Measurements from ENCODE around the gene PRR5L.
A peak's percentile ranks its signal among the peaks of the same experiment; 100 is the strongest.
"Not testable (repeated sequence)": the region's sequence is repeated elsewhere in the genome, so short reads cannot be mapped to it uniquely, and the experiment has no call there.

PRR5L gene

GRCh38 chr11:36469881-36470802 lies 174.1 kb downstream of the PRR5L start:
- no peak for DNase-seq

- no peak for DNase-seq
Measured at GRCh38 chr11:36471577-36471976, 175.5 kb downstream of the PRR5L start.

GRCh38 chr11:36475192-36475591 lies 179.1 kb downstream of the PRR5L start:
- no peak for DNase-seq

GRCh38 chr11:36478700-36479329 lies 182.7 kb downstream of the PRR5L start:
- peak; percentile 19 for DNase-seq

- DNase-seq = no peak
Measured at GRCh38 chr11:36480833-36481232, 184.7 kb downstream of the PRR5L start.

GRCh38 chr11:36483042-36483441 lies 187.0 kb downstream of the PRR5L start:
- DNase-seq = not testable (repeated sequence)

- no peak for DNase-seq
Measured at GRCh38 chr11:36485298-36486002, 189.4 kb downstream of the PRR5L start.

GRCh38 chr11:36487619-36488018 lies 191.5 kb downstream of the PRR5L start:
- DNase-seq = no peak

GRCh38 chr11:36488096-36488495 lies 192.0 kb downstream of the PRR5L start:
- no peak for DNase-seq

- DNase-seq = no peak
Measured at GRCh38 chr11:36490026-36490806, 194.1 kb downstream of the PRR5L start.

- DNase-seq = no peak
Measured at GRCh38 chr11:36492724-36493304, 196.7 kb downstream of the PRR5L start.

GRCh38 chr11:36493332-36493731 lies 197.2 kb downstream of the PRR5L start:
- no peak for DNase-seq

- no peak for DNase-seq
Measured at GRCh38 chr11:36498721-36499120, 202.6 kb downstream of the PRR5L start.

GRCh38 chr11:36499315-36499714 lies 203.2 kb downstream of the PRR5L start:
- DNase-seq = no peak

- no peak for DNase-seq
Measured at GRCh38 chr11:36500315-36500721, 204.2 kb downstream of the PRR5L start.

GRCh38 chr11:36501236-36501635 lies 205.1 kb downstream of the PRR5L start:
- DNase-seq = no peak

GRCh38 chr11:36507824-36508489 lies 211.9 kb downstream of the PRR5L start:
- no peak for DNase-seq

GRCh38 chr11:36508743-36509142 lies 212.7 kb downstream of the PRR5L start:
- no peak for DNase-seq

- DNase-seq = no peak
Measured at GRCh38 chr11:36509201-36509639, 213.1 kb downstream of the PRR5L start.

GRCh38 chr11:36509694-36510593 lies 213.9 kb downstream of the PRR5L start, which contains the start of gene TRAF6:
Gene TRAF6, minus strand, starts transcription at chr11:36510272. Its CDS starts 8,757 bp downstream, at chr11:36501515.
- peak; percentile 91 for DNase-seq

Data from T-helper 9 cell (primary cell).